Body of pancreas (tissue), 4 donors: ENCODE data around the gene HBD.

Source experiments
- POLR2A ChIP-seq, 3 donors: fragments of 450-650 bp; IDR thresholded peaks; one replicate each; pipeline ENCODE4 v1.6.1; 2016; ENCODE audit warnings: antibody characterized with exemption in 3 of 3, mild to moderate bottlenecking in 2 of 3
- TF ChIP-seq, protein P1 (sequence below), 7 experiments: fragments of 450-650 bp in 4 of 7; fragments of 200-600 bp in 3 of 7; sonication (generic) in 3 of 7; IDR thresholded peaks; one replicate each; pipeline ENCODE4 v1.5.1; 2016 to 2019; ENCODE audit warnings: antibody characterized with exemption in 7 of 7

GRCh38 chr11:5227681-5228080, 6.6 kb downstream of the HBD start:
- TF ChIP-seq, protein P1, sequence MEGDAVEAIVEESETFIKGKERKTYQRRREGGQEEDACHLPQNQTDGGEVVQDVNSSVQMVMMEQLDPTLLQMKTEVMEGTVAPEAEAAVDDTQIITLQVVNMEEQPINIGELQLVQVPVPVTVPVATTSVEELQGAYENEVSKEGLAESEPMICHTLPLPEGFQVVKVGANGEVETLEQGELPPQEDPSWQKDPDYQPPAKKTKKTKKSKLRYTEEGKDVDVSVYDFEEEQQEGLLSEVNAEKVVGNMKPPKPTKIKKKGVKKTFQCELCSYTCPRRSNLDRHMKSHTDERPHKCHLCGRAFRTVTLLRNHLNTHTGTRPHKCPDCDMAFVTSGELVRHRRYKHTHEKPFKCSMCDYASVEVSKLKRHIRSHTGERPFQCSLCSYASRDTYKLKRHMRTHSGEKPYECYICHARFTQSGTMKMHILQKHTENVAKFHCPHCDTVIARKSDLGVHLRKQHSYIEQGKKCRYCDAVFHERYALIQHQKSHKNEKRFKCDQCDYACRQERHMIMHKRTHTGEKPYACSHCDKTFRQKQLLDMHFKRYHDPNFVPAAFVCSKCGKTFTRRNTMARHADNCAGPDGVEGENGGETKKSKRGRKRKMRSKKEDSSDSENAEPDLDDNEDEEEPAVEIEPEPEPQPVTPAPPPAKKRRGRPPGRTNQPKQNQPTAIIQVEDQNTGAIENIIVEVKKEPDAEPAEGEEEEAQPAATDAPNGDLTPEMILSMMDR (IDR thresholded peaks at IDR 0.05), result no peak
- no peak for TF ChIP-seq POLR2A (IDR thresholded peaks at IDR 0.05)
